SU-DHL-6 (cell line): ENCODE results near the gene H2BK1.

Experiments used
- H2AFZ ChIP-seq: fragments of 200-600 bp; sonication (generic); 2 replicates; pipeline ENCODE4 v1.6.1; 2014; ENCODE audit warnings: low read depth, mild to moderate bottlenecking, moderate library complexity, mixed read lengths, antibody characterized with exemption, low read length; ENCODE audit not compliant: severe bottlenecking
- H3F3A ChIP-seq: fragments of 200-600 bp; shearing (Covaris generic); 2 replicates; pipeline ENCODE4 v1.6.0; 2016; ENCODE audit warnings: antibody characterized with exemption, mild to moderate bottlenecking; ENCODE audit not compliant: insufficient read depth
- H3K27ac ChIP-seq: fragments of 200-600 bp; sonication (generic); 2 replicates; pipeline ENCODE4 v1.5.1; 2016; ENCODE audit warnings: low read depth, mild to moderate bottlenecking, low read length, moderate library complexity, mixed read lengths
- H3K27me3 ChIP-seq: fragments of 200-600 bp; sonication (generic), shearing (Covaris generic); 2 replicates; pipeline ENCODE4 v1.6.0; 2014; ENCODE audit warnings: mild to moderate bottlenecking, low read length
- H3K36me3 ChIP-seq: fragments of 200-600 bp; sonication (generic); 2 replicates; pipeline ENCODE4 v1.6.1; 2014; ENCODE audit warnings: mild to moderate bottlenecking, low read length, mixed read lengths
- H3K4me2 ChIP-seq: fragments of 300-600, 200-600 bp; shearing (Covaris generic), sonication (generic); 2 replicates; pipeline ENCODE4 v1.6.0; 2014; ENCODE audit warnings: low read length, low read depth, mild to moderate bottlenecking; ENCODE audit not compliant: poor library complexity, severe bottlenecking
- H3K4me3 ChIP-seq: fragments of 200-600 bp; sonication (generic); 2 replicates; pipeline ENCODE4 v1.5.1; 2014; ENCODE audit warnings: antibody characterized with exemption, low read length, mild to moderate bottlenecking, mixed read lengths; ENCODE audit not compliant: insufficient read depth, poor library complexity, severe bottlenecking
- H3K79me2 ChIP-seq: fragments of 200-600 bp; sonication (generic); 2 replicates; pipeline ENCODE4 v1.6.1; 2014; ENCODE audit warnings: mild to moderate bottlenecking, low read length, moderate library complexity; ENCODE audit not compliant: insufficient read depth
- H3K9ac ChIP-seq: fragments of 200-600 bp; sonication (generic); 2 replicates; pipeline ENCODE4 v1.7.0; 2014; ENCODE audit warnings: mild to moderate bottlenecking, low read length
- H3K9me2 ChIP-seq: fragments of 200-600 bp; sonication (generic); replicated peaks from 2 replicates; pipeline ENCODE4 v1.6.1; 2014; ENCODE audit warnings: low read length; ENCODE audit not compliant: insufficient read depth
- H3K9me3 ChIP-seq: fragments of 200-600 bp; sonication (generic); 2 replicates; pipeline ENCODE4 v1.6.1; 2014; ENCODE audit warnings: low read length, mixed read lengths; ENCODE audit not compliant: insufficient read depth
- H4K20me1 ChIP-seq: fragments of 200-600 bp; sonication (generic); 2 replicates; pipeline ENCODE4 v1.6.1; 2014; ENCODE audit warnings: low read depth, mild to moderate bottlenecking, antibody characterized with exemption, low read length, moderate library complexity, mixed read lengths
- EZH2phosphoT487 ChIP-seq: fragments of 200-600 bp; sonication (generic), shearing (Covaris generic); conservative IDR thresholded peaks from 2 replicates; pipeline ENCODE4 v1.6.1; 2018; ENCODE audit warnings: mild to moderate bottlenecking, antibody characterized with exemption, low read length, moderate library complexity, mixed read lengths
- TF ChIP-seq, protein P1 (sequence below): fragments of 200-600 bp; sonication (generic); IDR thresholded peaks from one replicate; pipeline ENCODE4 v1.5.1; 2017; ENCODE audit warnings: antibody characterized with exemption, mild to moderate bottlenecking, low read length, moderate library complexity; ENCODE audit not compliant: insufficient read depth, poor library complexity, severe bottlenecking

H2BK1 gene

DNA sequence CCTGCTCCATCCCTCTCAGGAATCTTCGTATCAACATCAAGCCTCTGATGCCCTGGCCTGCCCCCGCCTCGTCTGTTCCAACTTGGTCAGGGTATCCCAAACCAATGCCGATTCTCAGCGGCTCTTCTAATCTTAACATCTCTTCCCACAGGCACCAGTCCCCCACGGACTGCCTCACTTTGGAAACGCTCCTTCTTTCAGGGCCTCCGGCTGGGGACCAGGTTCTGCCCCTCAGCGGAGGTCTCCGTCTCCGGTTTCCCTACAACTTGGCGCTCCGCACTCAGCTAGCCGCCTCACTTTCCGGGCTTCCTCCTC, 16.2 kb upstream of the H2BK1 start:
- H3K9ac ChIP-seq: peak overlapping the region; percentile 71
- H3K36me3 ChIP-seq: 0 out of 2 replicates have a peak, but pooled peaks cover 7% of the 10 kb centered on the region
- H3K9me2 ChIP-seq: no peaks in the 10 kb centered on the region
- peak overlapping the region; percentile 35 for H2AFZ ChIP-seq
- peaks cover 19% of the 10 kb centered on the region for H3K79me2 ChIP-seq
- H3K27ac ChIP-seq: no peak overlapping the region
- no peaks in the 10 kb centered on the region for H3F3A ChIP-seq
- TF ChIP-seq, protein P1, sequence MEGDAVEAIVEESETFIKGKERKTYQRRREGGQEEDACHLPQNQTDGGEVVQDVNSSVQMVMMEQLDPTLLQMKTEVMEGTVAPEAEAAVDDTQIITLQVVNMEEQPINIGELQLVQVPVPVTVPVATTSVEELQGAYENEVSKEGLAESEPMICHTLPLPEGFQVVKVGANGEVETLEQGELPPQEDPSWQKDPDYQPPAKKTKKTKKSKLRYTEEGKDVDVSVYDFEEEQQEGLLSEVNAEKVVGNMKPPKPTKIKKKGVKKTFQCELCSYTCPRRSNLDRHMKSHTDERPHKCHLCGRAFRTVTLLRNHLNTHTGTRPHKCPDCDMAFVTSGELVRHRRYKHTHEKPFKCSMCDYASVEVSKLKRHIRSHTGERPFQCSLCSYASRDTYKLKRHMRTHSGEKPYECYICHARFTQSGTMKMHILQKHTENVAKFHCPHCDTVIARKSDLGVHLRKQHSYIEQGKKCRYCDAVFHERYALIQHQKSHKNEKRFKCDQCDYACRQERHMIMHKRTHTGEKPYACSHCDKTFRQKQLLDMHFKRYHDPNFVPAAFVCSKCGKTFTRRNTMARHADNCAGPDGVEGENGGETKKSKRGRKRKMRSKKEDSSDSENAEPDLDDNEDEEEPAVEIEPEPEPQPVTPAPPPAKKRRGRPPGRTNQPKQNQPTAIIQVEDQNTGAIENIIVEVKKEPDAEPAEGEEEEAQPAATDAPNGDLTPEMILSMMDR: no peak
- no peak for TF ChIP-seq EZH2phosphoT487
- peak overlapping the region; percentile 95 for H3K4me2 ChIP-seq
- no peaks in the 10 kb centered on the region for H4K20me1 ChIP-seq
- H3K27me3 ChIP-seq: no peaks in the 10 kb centered on the region
- H3K4me3 ChIP-seq: peak overlapping the region; percentile 70
- no peaks in the 10 kb centered on the region for H3K9me3 ChIP-seq

DNA sequence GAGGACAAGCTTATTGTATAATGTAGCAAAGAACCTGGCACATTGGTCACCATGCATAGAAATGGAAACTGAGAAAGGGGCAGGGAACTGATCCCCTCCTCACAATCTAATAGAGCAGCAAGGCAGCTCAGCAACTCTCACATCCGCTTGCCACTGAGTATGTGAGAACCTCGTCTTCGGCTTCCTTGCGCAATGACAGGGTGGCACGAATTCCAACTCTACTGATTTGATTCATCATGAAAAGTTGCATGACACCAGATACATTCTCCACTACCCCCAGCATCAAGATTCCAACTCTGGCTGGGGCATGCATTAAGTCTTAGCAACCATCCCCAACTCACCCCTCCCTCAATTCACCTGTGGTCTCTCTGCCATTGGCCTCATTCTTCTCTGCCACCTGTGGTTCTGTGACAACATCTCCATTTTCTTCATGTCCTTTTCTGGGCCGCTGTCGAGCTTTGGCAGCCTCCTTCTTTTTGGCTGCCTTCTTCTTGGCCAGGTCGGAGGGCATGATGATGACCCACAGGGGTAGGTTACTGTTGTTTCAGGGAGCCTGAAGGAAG, 15.7 kb upstream of the H2BK1 start:
- no peaks in the 10 kb centered on the region for H4K20me1 ChIP-seq
- H3K27ac ChIP-seq: no peak overlapping the region
- H3K36me3 ChIP-seq: 0 out of 2 replicates have a peak, but pooled peaks cover 9% of the 10 kb centered on the region
- H3K4me3 ChIP-seq: peak overlapping the region; percentile 70
- H3K27me3 ChIP-seq: no peaks in the 10 kb centered on the region
- no peaks in the 10 kb centered on the region for H3K9me3 ChIP-seq
- peak overlapping the region; percentile 71 for H3K9ac ChIP-seq
- H3K4me2 ChIP-seq: peak overlapping the region; percentile 95
- no peaks in the 10 kb centered on the region for H3F3A ChIP-seq
- peaks cover 19% of the 10 kb centered on the region for H3K79me2 ChIP-seq
- TF ChIP-seq, protein P1: no peak
- no peak for TF ChIP-seq EZH2phosphoT487
- no peak overlapping the region for H2AFZ ChIP-seq
- no peaks in the 10 kb centered on the region for H3K9me2 ChIP-seq

DNA sequence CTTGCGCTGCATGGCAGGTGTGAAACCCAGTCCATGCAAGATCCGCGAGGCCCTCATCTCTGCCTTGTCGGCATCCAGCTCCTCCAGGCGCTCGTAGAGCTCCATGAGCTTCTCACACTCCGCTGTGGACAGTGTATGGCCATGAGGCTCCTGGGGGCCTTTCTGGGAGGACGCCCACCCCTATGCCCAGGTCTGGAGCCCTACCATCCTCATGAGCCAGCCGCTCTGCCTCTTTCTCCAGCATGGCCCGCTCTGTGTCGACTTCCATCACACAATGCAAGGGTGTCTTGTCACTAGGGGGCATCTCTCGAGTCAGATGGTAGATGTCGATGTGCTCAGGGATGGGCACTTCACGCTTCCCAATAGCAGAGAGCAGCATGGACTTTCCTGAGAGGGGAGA, 13.4 kb upstream of the H2BK1 start:
- Histone ChIP-seq H3K9ac (no peak overlapping the region), H3K4me2 (no peak overlapping the region), H2AFZ (no peak overlapping the region), H3F3A (no peaks in the 10 kb centered on the region), H3K27me3 (no peaks in the 10 kb centered on the region), H3K9me2 (no peaks in the 10 kb centered on the region), H4K20me1 (no peaks in the 10 kb centered on the region), H3K27ac (no peak overlapping the region), H3K79me2 (peaks cover 19% of the 10 kb centered on the region), H3K9me3 (no peaks in the 10 kb centered on the region), H3K36me3 (0 out of 2 replicates have a peak, but pooled peaks cover 9% of the 10 kb centered on the region), H3K4me3 (no peak overlapping the region)
- TF ChIP-seq EZH2phosphoT487: no peak
- TF ChIP-seq, protein P1: no peak
